Measurements from ENCODE around the gene SGCA. TPM values are rescaled to one million over a fixed set of nuclear protein-coding genes. Genes with fewer than 3 reads are reported as not detected.

SGCA gene
- total and polyA plus RNA-seq, 2 donors (not counting 3 experiments of a cell fraction or from before 2014, with no cell fraction given) = not detected

DNA sequence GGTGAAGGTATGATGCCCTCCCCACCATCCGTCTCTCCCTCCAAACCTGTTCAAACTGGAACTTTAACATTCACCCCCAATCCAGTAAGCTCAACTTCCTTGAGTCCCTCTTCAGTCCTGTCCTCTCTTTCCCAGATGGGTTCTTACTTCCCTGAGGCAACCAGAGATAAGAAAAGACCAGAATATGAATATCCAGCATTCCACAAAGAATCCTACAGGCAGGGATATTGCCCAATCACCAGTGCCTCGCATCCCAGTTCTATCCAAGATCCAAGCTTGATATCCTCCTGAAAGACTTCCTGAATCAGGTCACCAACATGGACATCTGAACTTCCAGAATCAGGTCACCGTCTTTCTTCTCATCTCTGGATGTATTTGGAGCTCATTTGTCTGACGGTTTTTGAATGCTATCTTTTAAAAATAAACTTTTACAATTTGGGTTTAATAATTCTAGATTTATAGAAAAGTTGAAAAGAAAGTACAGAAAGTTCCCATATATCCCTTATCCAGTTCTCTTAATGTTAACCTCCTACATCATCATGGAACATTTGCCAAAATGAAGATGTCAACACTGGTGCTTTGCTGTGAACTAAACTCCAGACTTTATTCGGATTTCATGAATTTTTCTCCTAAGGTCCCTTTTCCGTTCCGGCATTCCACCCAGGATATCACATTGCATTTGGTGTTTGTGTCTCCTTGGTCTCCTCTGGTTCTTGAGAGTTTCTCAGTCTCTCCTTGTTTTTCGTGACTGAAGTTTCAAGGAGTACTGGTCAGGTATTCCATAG lies 49.4 kb downstream of the SGCA start:
- H3K9me1 ChIP-seq (replicated peaks; ENCODE audit: control insufficient read depth, extremely low read depth, insufficient read depth, low read length) = no peaks in the 10 kb centered on the region
- H3K36me3 ChIP-seq (ENCODE audit: control insufficient read depth in 2 of 2, extremely low read depth in 1 of 2, insufficient read depth in 2 of 2, low read length in 2 of 2) = no peaks in the 10 kb centered on the region
- DNase-seq (ENCODE audit: low read depth, low spot score) (no peak), FAIRE-seq (no peak)
- H2AFZ ChIP-seq (ENCODE audit: low read depth, low read length) = no peak overlapping the region
- H3K27ac ChIP-seq (ENCODE audit: insufficient read depth, low read depth, low read length) = no peak overlapping the region
- H3K9me3 ChIP-seq (replicated peaks; ENCODE audit: control insufficient read depth, insufficient read depth, low read length) = no peaks in the 10 kb centered on the region
- H4K20me1 ChIP-seq (replicated peaks; ENCODE audit: control insufficient read depth, extremely low read depth, insufficient read depth, low read length) = no peaks in the 10 kb centered on the region
- POLR2A ChIA-PET = no interaction called here
- dilution Hi-C loops (cut with MboI; ENCODE audit: extremely low pct_ligation_motif_present, low sequenced_read_pairs) (no loop called here), intact Hi-C loops (cut with micrococcal nuclease) (no loop called here)
- H3K4me2 ChIP-seq (ENCODE audit: insufficient read depth, low read length) = no peak overlapping the region
- H3K9ac ChIP-seq (replicated peaks; ENCODE audit: extremely low read depth, insufficient read depth, low read length) = no peak overlapping the region
- H3K79me2 ChIP-seq (ENCODE audit: control insufficient read depth, insufficient read depth, low read length) = no peaks in the 10 kb centered on the region
- CTCF ChIA-PET = interaction anchor here (1.2 to 9.9 kb wide), 6 partner anchors 9 to 62 kb away, joined by 3 to 80 read pairs (median 4); partner anchors contain the start of genes COL1A1 and TMEM92
- no TSS peak for BruUV-seq (replicated peaks)
- H3K27me3 ChIP-seq (ENCODE audit: control insufficient read depth in 2 of 2, insufficient read depth in 2 of 2, low read length in 2 of 2) = peaks cover 24 to 32% of the 10 kb centered on the region in 2 experiments
- TF ChIP-seq FOS (IDR thresholded peaks at IDR 0.05; ENCODE audit: borderline replicate concordance, insufficient read depth, low read length) (no peak), POLR2AphosphoS5 (IDR thresholded peaks at IDR 0.05; ENCODE audit: insufficient read depth, low read depth, low read length) (no peak), GATA2 (IDR thresholded peaks at IDR 0.05; ENCODE audit: insufficient read depth, insufficient read length, low read depth, low read length) (no peak), MYC (IDR thresholded peaks at IDR 0.05; ENCODE audit: low read depth, low read length) (no peak), JUN (IDR thresholded peaks at IDR 0.05; ENCODE audit: borderline replicate concordance, insufficient read depth, insufficient read length, low read depth) (no peak), EZH2 (IDR thresholded peaks at IDR 0.05; ENCODE audit: borderline replicate concordance, low read depth, low read length, severe bottlenecking) (no peak), POLR2A (IDR thresholded peaks at IDR 0.05; ENCODE audit: low read depth, low read length) (no peak), CTCF (IDR thresholded peaks at IDR 0.05; ENCODE audit: extremely low read depth in 1 of 2, insufficient read depth in 1 of 2, low read depth in 1 of 2, low read length in 2 of 2) (no peak)
- TF ChIP-seq, protein P1, sequence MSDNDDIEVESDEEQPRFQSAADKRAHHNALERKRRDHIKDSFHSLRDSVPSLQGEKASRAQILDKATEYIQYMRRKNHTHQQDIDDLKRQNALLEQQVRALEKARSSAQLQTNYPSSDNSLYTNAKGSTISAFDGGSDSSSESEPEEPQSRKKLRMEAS (IDR thresholded peaks at IDR 0.05; ENCODE audit: insufficient read depth, insufficient read length) = no peak
- peaks cover 5% of the 10 kb centered on the region for H3K4me1 ChIP-seq (ENCODE audit: control insufficient read depth, extremely low read depth, insufficient read depth, low read length)
- H3K4me3 ChIP-seq (replicated peaks in 1 of 3; ENCODE audit: insufficient read depth in 1 of 3, low read depth in 1 of 3, low read length in 3 of 3) = no peak overlapping the region

All from endothelial cell of umbilical vein (primary cell).